Colonic mucosa (tissue), 4 donors: Measurements from ENCODE around the gene CAMSAP3. TPM values are rescaled to one million over a fixed set of nuclear protein-coding genes. Genes with fewer than 3 reads are reported as not detected.
A peak's percentile ranks its signal among the peaks of the same experiment; 100 is the strongest.

Experiments used
- DNase-seq: peaks from one replicate; pipeline ENCODE4 v3.0.0-alpha.2; 2020
- H3K27ac ChIP-seq: fragments of 200-600 bp; one replicate; pipeline ENCODE4 v1.8.0; 2021
- H3K27me3 ChIP-seq: fragments of 200-600 bp; one replicate; pipeline ENCODE4 v1.8.0; 2021
- H3K36me3 ChIP-seq: fragments of 200-600 bp; one replicate; pipeline ENCODE4 v1.8.0; 2021
- H3K4me1 ChIP-seq: fragments of 200-600 bp; one replicate; pipeline ENCODE4 v1.8.0; 2021; ENCODE audit warnings: mild to moderate bottlenecking
- H3K4me3 ChIP-seq: fragments of 200-600 bp; one replicate; pipeline ENCODE4 v1.8.0; 2021
- H3K9ac ChIP-seq, 2 donors: one replicate each; pipeline ENCODE4 v1.7.0; 2013; ENCODE audit warnings: control low read depth in 2 of 2, low read depth in 2 of 2, low read length in 2 of 2
- H3K9me3 ChIP-seq: fragments of 200-600 bp; one replicate; pipeline ENCODE4 v1.8.0; 2021
- CTCF ChIP-seq: fragments of 200-600 bp; IDR thresholded peaks from one replicate; pipeline ENCODE4 v1.8.0; 2022; ENCODE audit warnings: antibody characterized with exemption, mild to moderate bottlenecking
- intact Hi-C: fragments of 100-400 bp; cut with DNase I; formaldehyde crosslinking; loops from one replicate; pipeline ENCODE4 v1.14.1; 2022
- total RNA-seq, 2 donors: library from RNA; stranded (reverse); fragmentation: NEBNext Ultra II Directional in 1 of 2; extraction: Animal tissue kit (Norgen Biotek cat#: 25700) in 1 of 2; gene quantifications; one replicate each; pipeline ENCODE4 v1.2.1, GENCODE V29; 2021
- donor health status: healthy.
- donor health status: DM: no; HTN: no; CAD: no.
- donor health status: DM: no; HTN: no; CAD: no.

CAMSAP3 gene
- total RNA-seq, 2 donors from 2014 or later = 41.1 to 55.4 TPM

GRCh38 chr19:7631577-7631976, 35.9 kb downstream of the CAMSAP3 start:
- no peaks in the 10 kb centered on the region for H3K27me3 ChIP-seq
- TF ChIP-seq CTCF = no peak
- intact Hi-C loops = no loop called here
- H3K4me1 ChIP-seq = peaks cover 16% of the 10 kb centered on the region
- H3K4me3 ChIP-seq = no peak overlapping the region
- no peak overlapping the region for H3K9ac ChIP-seq
- H3K36me3 ChIP-seq = no peaks in the 10 kb centered on the region
- no peak overlapping the region for H3K27ac ChIP-seq
- no peak for DNase-seq
- no peaks in the 10 kb centered on the region for H3K9me3 ChIP-seq

GRCh38 chr19:7632340-7633203, 36.9 kb downstream of the CAMSAP3 start:
- DNase-seq = no peak
- Histone ChIP-seq H3K27ac (no peak overlapping the region), H3K36me3 (no peaks in the 10 kb centered on the region), H3K9me3 (no peaks in the 10 kb centered on the region), H3K4me1 (peaks cover 16% of the 10 kb centered on the region), H3K4me3 (no peak overlapping the region), H3K27me3 (no peaks in the 10 kb centered on the region), H3K9ac (no peak overlapping the region)
- intact Hi-C loops = no loop called here
- TF ChIP-seq CTCF = no peak

GRCh38 chr19:7633698-7634097, 38.0 kb downstream of the CAMSAP3 start, which contains the start of gene PCP2:
PCP2 (minus strand) TSS chr19:7633719; CDS start chr19:7633457, 262 bp downstream.
- no peaks in the 10 kb centered on the region for H3K36me3 ChIP-seq
- DNase-seq = no peak
- no peak for TF ChIP-seq CTCF
- H3K27me3 ChIP-seq = no peaks in the 10 kb centered on the region
- peaks cover 10% of the 10 kb centered on the region for H3K4me1 ChIP-seq
- no peak within 1 kb of the TSS for H3K27ac ChIP-seq
- intact Hi-C loops = no loop called here
- H3K9me3 ChIP-seq = no peaks in the 10 kb centered on the region
- no peak within 1 kb of the TSS for H3K4me3 ChIP-seq
- H3K9ac ChIP-seq = no peak within 1 kb of the TSS

- peaks cover 3% of the 10 kb centered on the region for H3K4me1 ChIP-seq
- no peak overlapping the region for H3K9ac ChIP-seq
- no peak overlapping the region for H3K4me3 ChIP-seq
Observed at GRCh38 chr19:7635670-7636069, 40.0 kb downstream of the CAMSAP3 start.

GRCh38 chr19:7636317-7636690, 40.6 kb downstream of the CAMSAP3 start:
- H3K9ac ChIP-seq = no peak overlapping the region
- no peaks in the 10 kb centered on the region for H3K4me1 ChIP-seq
- no peak for TF ChIP-seq CTCF
- no peak for DNase-seq
- H3K9me3 ChIP-seq = no peaks in the 10 kb centered on the region
- no peaks in the 10 kb centered on the region for H3K27me3 ChIP-seq
- H3K36me3 ChIP-seq = no peaks in the 10 kb centered on the region
- H3K27ac ChIP-seq = no peak overlapping the region
- intact Hi-C loops = no loop called here
- H3K4me3 ChIP-seq = peak overlapping the region; percentile 90

More at GRCh38 chr19:7635670-7636069, 40.0 kb downstream of the CAMSAP3 start:
- Histone ChIP-seq H3K9me3 (no peaks in the 10 kb centered on the region), H3K27ac (no peak overlapping the region), H3K27me3 (no peaks in the 10 kb centered on the region), H3K36me3 (no peaks in the 10 kb centered on the region)
- intact Hi-C loops = no loop called here
- no peak for DNase-seq
- TF ChIP-seq CTCF = no peak
